K562 (cell line): ENCODE data around the gene CNTN3. TPM values are rescaled to one million over a fixed set of nuclear protein-coding genes. Genes with fewer than 3 reads are reported as not detected.

Experiments used
- ATAC-seq: fragments of 200-7000 bp; cut with Tn5 transposase; 3 replicates; pipeline ENCODE4 v1.9.1; 2020; ENCODE audit warnings: moderate library complexity
- BruUV-seq: library from RNA; stranded (reverse); fragments of 400-500 nt; replicated peaks from 2 replicates; lab custom pipeline; 2021; lab: Mats Ljungman, UMichigan
- CTCF ChIA-PET: fragments of 300-600 bp; formaldehyde crosslinking; extraction: SDS; loops from one replicate; lab custom pipeline; 2021; ENCODE audit warnings: low intra/inter-chr PET ratio; lab: Yijun Ruan, JAX
- POLR2A ChIA-PET: fragments of 300-600, 350-650 bp; sonication (Branson Sonifier 250); formaldehyde crosslinking; extraction: SDS; loops from one replicate; lab custom pipeline; 2021; ENCODE audit warnings: antibody characterized with exemption, inconsistent platforms; lab: Yijun Ruan, JAX
- DNase-seq, 4 experiments: peaks; one replicate each; pipeline versions ENCODE4 v3.0.0 to v3.0.0-alpha.2; 2011 to 2018; ENCODE audit warnings: low spot score in 3 of 4, mixed read lengths in 3 of 4; ENCODE audit errors: extremely low read depth in 1 of 4
- FAIRE-seq: peaks from 2 replicates; lab custom pipeline; 2011; peaks lifted over from hg19 to GRCh38; lab: Jason Lieb, UNC
- H2AFZ ChIP-seq: 2 replicates; pipeline ENCODE4 v1.6.0; 2011; ENCODE audit warnings: low read depth, low read length, control low read depth, inconsistent platforms
- H3K27ac ChIP-seq: fragments of 200-600 bp; 3 replicates; pipeline ENCODE4 v1.8.0; 2011; ENCODE audit warnings: low read depth, mild to moderate bottlenecking, control low read depth, inconsistent platforms, low read length, moderate library complexity, mixed read lengths; ENCODE audit errors: extremely low read depth
- H3K27me3 ChIP-seq, 2 experiments: fragments of 300-600 bp in 1 of 2; 2 replicates in 1 of 2; 3 replicates in 1 of 2; pipeline versions ENCODE4 v1.6.0 to v1.8.0; 2011; ENCODE audit warnings: inconsistent platforms in 2 of 2, low read length in 2 of 2, mild to moderate bottlenecking in 1 of 2, mixed read lengths in 1 of 2, moderate library complexity in 1 of 2; ENCODE audit not compliant: control insufficient read depth in 2 of 2, insufficient read depth in 2 of 2
- H3K36me3 ChIP-seq: fragments of 300-600 bp; 3 replicates; pipeline ENCODE4 v1.8.0; 2011; ENCODE audit warnings: mild to moderate bottlenecking, low read length, inconsistent platforms; ENCODE audit not compliant: control insufficient read depth, insufficient read depth
- H3K4me1 ChIP-seq, 2 experiments: fragments of 200-600 bp in 1 of 2; replicated peaks in 1 of 2; 2 replicates in 1 of 2; 3 replicates in 1 of 2; pipeline versions ENCODE4 v1.5.1 to v1.8.0; 2011; ENCODE audit warnings: inconsistent platforms in 2 of 2, low read length in 2 of 2, mild to moderate bottlenecking in 1 of 2, mixed read lengths in 1 of 2, moderate library complexity in 1 of 2; ENCODE audit not compliant: control insufficient read depth in 2 of 2, insufficient read depth in 2 of 2
- H3K4me2 ChIP-seq: 2 replicates; pipeline ENCODE4 v1.6.1; 2011; ENCODE audit warnings: low read length, control low read depth, inconsistent platforms, mixed read lengths; ENCODE audit not compliant: insufficient read depth
- H3K4me3 ChIP-seq: fragments of 200-600 bp; sonication (generic), shearing (Covaris generic); 2 replicates; pipeline ENCODE4 v1.5.1; 2016; ENCODE audit warnings: control low read depth, inconsistent platforms
- H3K79me2 ChIP-seq: fragments of 200-600 bp; 3 replicates; pipeline ENCODE4 v1.8.0; 2011; ENCODE audit warnings: low read length, inconsistent platforms; ENCODE audit not compliant: control insufficient read depth, insufficient read depth
- H3K9ac ChIP-seq, 2 experiments: 2 replicates each; pipeline versions ENCODE4 v1.6.0 to v1.6.1; 2011; ENCODE audit warnings: low read depth in 2 of 2, low read length in 2 of 2, control low read depth in 1 of 2, inconsistent platforms in 1 of 2, mild to moderate bottlenecking in 1 of 2, mixed read lengths in 1 of 2; ENCODE audit not compliant: insufficient read depth in 1 of 2
- H3K9me1 ChIP-seq: one replicate; pipeline ENCODE4 v1.6.0; 2011; ENCODE audit warnings: inconsistent platforms, mild to moderate bottlenecking, low read length, moderate library complexity; ENCODE audit not compliant: control insufficient read depth, insufficient read depth
- H3K9me3 ChIP-seq: replicated peaks from 2 replicates; pipeline ENCODE4 v1.5.1; 2011; ENCODE audit warnings: low read depth, low read length, inconsistent platforms; ENCODE audit not compliant: control insufficient read depth, insufficient read depth
- H4K20me1 ChIP-seq: replicated peaks from 2 replicates; pipeline ENCODE4 v1.6.1; 2011; ENCODE audit warnings: low read length, inconsistent platforms, mixed read lengths; ENCODE audit not compliant: control insufficient read depth, insufficient read depth
- ATF3 ChIP-seq, 2 experiments: fragments of 450-650 bp in 1 of 2; sonication (generic) in 1 of 2; formaldehyde crosslinking in 1 of 2; IDR thresholded peaks in 1 of 2; conservative IDR thresholded peaks in 1 of 2; 2 replicates each; pipeline versions ENCODE4 v1.6.1 to v1.8.1; 2016 to 2023; ENCODE audit warnings: mild to moderate bottlenecking in 2 of 2, moderate library complexity in 2 of 2, inconsistent platforms in 1 of 2, missing genetic modification reagents in 1 of 2
- CBFB ChIP-seq: sonication (generic); formaldehyde crosslinking; IDR thresholded peaks from 2 replicates; pipeline ENCODE4 v1.4.0; 2020; ENCODE audit warnings: mild to moderate bottlenecking, missing genetic modification reagents
- CHCHD3 ChIP-seq: fragments of 250-450 bp; sonication (Bioruptor Pico); IDR thresholded peaks from 2 replicates; pipeline ENCODE4 v2.1.2; 2022; ENCODE audit warnings: mild to moderate bottlenecking
- FOSL1 ChIP-seq: fragments of 200-800 bp; sonication (Bioruptor generic); conservative IDR thresholded peaks from 2 replicates; pipeline ENCODE4 v1.6.1; 2016; ENCODE audit warnings: missing genetic modification characterization, missing compliant biosample characterization
- NR4A1 ChIP-seq, 2 experiments: fragments of 250-450 bp in 1 of 2; fragments of 450-650 bp in 1 of 2; sonication (Bioruptor Pico) in 1 of 2; IDR thresholded peaks; 2 replicates each; pipeline versions ENCODE4 v1.4.0 to v1.6.1; 2016 to 2020; ENCODE audit warnings: mild to moderate bottlenecking in 2 of 2, missing compliant biosample characterization in 1 of 2, missing genetic modification characterization in 1 of 2, moderate library complexity in 1 of 2
- POU5F1 ChIP-seq: fragments of 150-350 bp; IDR thresholded peaks from 2 replicates; pipeline ENCODE4 v1.6.1; 2014; ENCODE audit warnings: borderline replicate concordance, low read length, low read depth, mild to moderate bottlenecking; ENCODE audit not compliant: partially characterized antibody
- RUNX1 ChIP-seq: sonication (generic); IDR thresholded peaks from 2 replicates; pipeline ENCODE4 v1.6.1; 2016; ENCODE audit warnings: antibody characterized with exemption, low read depth
- SMARCB1 ChIP-seq: IDR thresholded peaks from 2 replicates; pipeline ENCODE4 v1.6.1; 2011; ENCODE audit warnings: improper control_type of control experiment, low read depth; ENCODE audit not compliant: insufficient read length
- TCF3 ChIP-seq: sonication (generic); formaldehyde crosslinking; IDR thresholded peaks from 2 replicates; pipeline ENCODE4 v1.4.0; 2020; ENCODE audit warnings: mild to moderate bottlenecking, missing genetic modification reagents
- TRIM28 ChIP-seq: fragments of 450-650 bp; IDR thresholded peaks from 2 replicates; pipeline ENCODE4 v1.6.1; 2017
- ZNF668 ChIP-seq: fragments of 250-450 bp; sonication (Bioruptor Pico); IDR thresholded peaks from 2 replicates; pipeline ENCODE4 v1.8.0; 2022; ENCODE audit warnings: mild to moderate bottlenecking, inconsistent platforms
- WGBS: fragments of 100-300 bp; shearing (Covaris generic); methylation state at CpG from one replicate; pipeline ENCODE4 v1.1.6; 2016; ENCODE audit warnings: low coverage, mixed read lengths; ENCODE audit not compliant: insufficient coverage; ENCODE audit errors: missing lambda C conversion rate; 5-methylcytosine and 5-hydroxymethylcytosine counted together
- in situ Hi-C: fragments of 300-500 bp; cut with MboI; formaldehyde crosslinking; loops from 4 replicates; pipeline ENCODE4 v1.15.0; 2018; ENCODE audit warnings: inconsistent platforms, mixed read lengths
- intact Hi-C: fragments of 100-400 bp; cut with micrococcal nuclease; formaldehyde crosslinking; loops from 2 replicates; pipeline ENCODE4 v1.14.2; 2022
- polyA plus RNA-seq, 8 experiments: library from polyadenylated mRNA; depleted of rRNA in 4 of 8; stranded (reverse) in 5 of 8; unstranded in 3 of 8; fragments of >200 nt; fragmentation: Nextera tagmentation in 2 of 8; fragmentation: Illumina TruSeq in 1 of 8; extraction: Ambion mirVana in 2 of 8; extraction: Trizol in 1 of 8; gene quantifications; 2 replicates each; pipeline versions ENCODE4 v1.2.1 to v1.2.3, GENCODE V29; 2011 to 2014; ENCODE audit warnings: inconsistent platforms in 1 of 8, missing spikeins in 1 of 8
- total RNA-seq, 7 experiments: library from RNA; depleted of rRNA in 6 of 7; stranded (reverse); fragments of >200 nt in 6 of 7; fragmentation: Illumina TruSeq in 2 of 7; extraction: Trizol in 2 of 7; gene quantifications; 2 replicates each; pipeline versions ENCODE4 v1.2.1 to v1.2.3, GENCODE V29; 2011 to 2021; ENCODE audit warnings: low replicate concordance in 1 of 7

Gene CNTN3
- total and polyA plus RNA-seq, 9 of the 15 experiments (the other 6 are each of a cell fraction or from before 2014, with no cell fraction given), result 0.01 to 0.07 (median 0.03) TPM; not detected in 3

- Histone ChIP-seq H2AFZ (no peak overlapping the region), H4K20me1 (no peaks in the 10 kb centered on the region), H3K9me3 (no peaks in the 10 kb centered on the region), H3K4me2 (no peak overlapping the region), H3K9ac (no peak overlapping the region), H3K36me3 (no peaks in the 10 kb centered on the region), H3K4me1 (no peaks in the 10 kb centered on the region), H3K27ac (no peak overlapping the region), H3K79me2 (no peaks in the 10 kb centered on the region), H3K9me1 (no peaks in the 10 kb centered on the region), H3K4me3 (no peak overlapping the region), H3K27me3 (no peaks in the 10 kb centered on the region)
- in situ Hi-C loops (no loop called here), intact Hi-C loops (no loop called here)
- FAIRE-seq (no peak), DNase-seq (no peak), ATAC-seq (no peak)
- CTCF ChIA-PET, result no interaction called here
- POLR2A ChIA-PET, result no interaction called here
- BruUV-seq, result no TSS peak
- WGBS, result no CpG with 5 or more reads among the region's 1 CpG
- TF ChIP-seq SMARCB1, result no peak
- TF ChIP-seq CHCHD3 (CRISPR knock-in tag), result no peak
- no peak for TF ChIP-seq ZNF668 (CRISPR knock-in tag)
- TF ChIP-seq FOSL1 (tag), result no peak
- TF ChIP-seq TCF3 (CRISPR knock-in tag), result no peak
- TF ChIP-seq NR4A1 (CRISPR knock-in tag; IDR thresholded peaks at IDR 0.05), result no peak
- no peak for TF ChIP-seq NR4A1 (tag; IDR thresholded peaks at IDR 0.05)
- no peak for TF ChIP-seq POU5F1
- no peak for TF ChIP-seq ATF3 (IDR thresholded peaks at IDR 0.05)
- no peak for TF ChIP-seq ATF3 (CRISPR knock-in tag; conservative IDR thresholded peaks at IDR 0.05)
- TF ChIP-seq CBFB (CRISPR knock-in tag), result no peak
- no peak for TF ChIP-seq RUNX1
- no peak for TF ChIP-seq TRIM28
Observed at GRCh38 chr3:74621581-74621980, 7.1 kb upstream of the CNTN3 start.
